Heart right ventricle (tissue), 16 donors: ENCODE measurements around the gene AP2B1. TPM values are rescaled to one million over a fixed set of nuclear protein-coding genes. Genes with fewer than 3 reads are reported as not detected.

ENCODE experiments used
- ATAC-seq, 8 donors: fragments of 200-7000 bp; cut with Tn5 transposase; one replicate each; pipeline ENCODE4 v1.9.1; 2020; ENCODE audit warnings: mild to moderate bottlenecking in 8 of 8, moderate library complexity in 8 of 8, moderate number of reproducible peaks in 1 of 8
- DNase-seq, 2 donors: peaks; one replicate each; pipeline ENCODE4 v3.0.0-alpha.2; 2020
- H3K27ac ChIP-seq, 10 donors: fragments of 200-600 bp; sonication (generic) in 2 of 10; one replicate each; pipeline versions ENCODE4 v1.5.0 to v1.8.0; 2020 to 2022; ENCODE audit warnings: mild to moderate bottlenecking in 3 of 10
- H3K27me3 ChIP-seq, 7 donors: fragments of 200-600 bp; one replicate each; pipeline ENCODE4 v1.8.0; 2021 to 2022; ENCODE audit warnings: mild to moderate bottlenecking in 2 of 7
- H3K36me3 ChIP-seq, 9 donors: fragments of 200-600 bp; sonication (generic) in 1 of 9; one replicate each; pipeline versions ENCODE4 v1.5.0 to v1.8.0; 2020 to 2022; ENCODE audit warnings: mild to moderate bottlenecking in 2 of 9
- H3K4me1 ChIP-seq, 9 donors: fragments of 200-600 bp; sonication (generic) in 1 of 9; one replicate each; pipeline versions ENCODE4 v1.5.0 to v1.8.0; 2020 to 2022; ENCODE audit warnings: mild to moderate bottlenecking in 4 of 9
- H3K4me3 ChIP-seq, 10 donors: fragments of 200-600 bp; sonication (generic) in 2 of 10; one replicate each; pipeline versions ENCODE4 v1.5.0 to v1.8.0; 2020 to 2022; ENCODE audit warnings: mild to moderate bottlenecking in 7 of 10, moderate library complexity in 2 of 10
- H3K9me3 ChIP-seq, 11 donors: fragments of 200-600 bp in 10 of 11; sonication (generic) in 2 of 11; one replicate each; pipeline versions ENCODE4 v1.5.0 to v1.8.0; 2013 to 2022; ENCODE audit warnings: mild to moderate bottlenecking in 2 of 11, control low read depth in 1 of 11, moderate library complexity in 1 of 11
- WGBS, 2 donors: extraction: QIAGEN DNeasy Blood & Tissue Kit; methylation state at CpG; one replicate each; pipeline ENCODE4 v1.1.7; 2013; ENCODE audit warnings: inconsistent platforms in 1 of 2; 5-methylcytosine and 5-hydroxymethylcytosine counted together
- intact Hi-C, 10 donors: fragments of 100-400 bp; cut with DNase I; formaldehyde crosslinking; loops; one replicate each; pipeline versions ENCODE4 v1.11.1 to v1.14.2; 2022
- polyA plus RNA-seq, 2 donors: library from polyadenylated mRNA; stranded (reverse); fragments of 200-250 nt; gene quantifications; one replicate each; pipeline ENCODE4 v1.2.3, GENCODE V29; 2013
- total RNA-seq, 10 donors: library from RNA; stranded (reverse); fragmentation: NEBNext Ultra II Directional in 3 of 10; extraction: Animal tissue kit (Norgen Biotek cat#: 25700) in 3 of 10; gene quantifications; one replicate each; pipeline versions ENCODE4 v1.2.1 to v1.2.4, GENCODE V29; 2021 to 2023
- TF ChIP-seq, protein P1 (sequence below), 9 donors: fragments of 200-600 bp; sonication (generic) in 2 of 9; IDR thresholded peaks; one replicate each; pipeline versions ENCODE4 v1.5.0 to v1.8.0; 2021 to 2022; ENCODE audit warnings: antibody characterized with exemption in 9 of 9, mild to moderate bottlenecking in 5 of 9, moderate library complexity in 1 of 9
- donor health status: Arrhythmogenic right ventricular cardiomyopathy.
- donor health status: ischemic (EF 13 %, LVEDD 7.1; RV severe dilation, severe dysfunction).
- donor health status: healthy with polysubstance abuse.
- donor health status: DM: no; HTN: yes; CAD: no.
- donor health status: DM: no; HTN: no; CAD: no.
- donor health status: ischemic (EF 25% LVEDD 6.9; RV normal size, moderate dysfunction).
- donor health status: ischemic (EF 25% LVEDD 5.7; RV mildly dilated, moderate dysfunction).
- donor health status: healthy.
- donor health status: DM: yes; HTN: yes; CAD: no.
- donor health status: Ischemic cardiomyopathy.
- donor health status: ischemic (EF 35%, LVEDD 5.7; RV mildly dilated, moderate dysfunction).
- donor health status: nonischemic (EF 11% LVEDD 7.7; RV severe dilation, severe dysfunction).
- donor health status: DM: yes; HTN: yes; CAD: no.
- donor health status: PGD.
- donor health status: ischemic (EF 29% LVEDD 5.4; RV normal size, mild dysfunction).
- donor health status: nonischemic (EF 23%, LVEDD 6.1; RV moderate dilation, normal function).

Gene AP2B1
- total and polyA plus RNA-seq, 12 donors, result 20.0 to 173 (median 129) TPM

DNA sequence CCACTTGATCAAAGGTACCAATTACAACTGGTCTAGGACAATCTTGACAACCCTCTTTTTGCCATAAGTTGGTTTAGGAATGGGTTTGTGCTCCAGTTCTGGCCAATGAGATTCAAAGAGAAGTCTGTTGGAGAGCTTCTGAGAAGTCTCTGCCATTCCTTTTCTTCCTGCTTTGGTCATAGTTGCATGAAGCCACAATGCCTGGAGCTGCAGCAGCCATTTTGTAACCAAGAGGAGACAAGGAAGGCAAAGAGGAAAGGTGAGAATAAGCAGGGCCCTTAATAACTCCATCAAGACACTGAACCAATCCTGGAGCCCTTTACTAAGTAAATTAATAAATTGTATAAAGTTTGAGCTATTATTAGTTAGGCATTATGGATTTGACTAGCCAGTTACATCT is 170.1 kb downstream of the AP2B1 start:
- DNase-seq (no peak), ATAC-seq (no peak)
- Histone ChIP-seq H3K4me3 (no peak overlapping the region), H3K27me3 (peaks cover 0 to 11% (median 0%) of the 10 kb centered on the region in 7 donors), H3K9me3 (no peaks in the 10 kb centered on the region), H3K27ac (no peak overlapping the region), H3K4me1 (peaks cover 0 to 10% (median 3%) of the 10 kb centered on the region in 9 donors), H3K36me3 (no peaks in the 10 kb centered on the region)
- TF ChIP-seq, protein P1, sequence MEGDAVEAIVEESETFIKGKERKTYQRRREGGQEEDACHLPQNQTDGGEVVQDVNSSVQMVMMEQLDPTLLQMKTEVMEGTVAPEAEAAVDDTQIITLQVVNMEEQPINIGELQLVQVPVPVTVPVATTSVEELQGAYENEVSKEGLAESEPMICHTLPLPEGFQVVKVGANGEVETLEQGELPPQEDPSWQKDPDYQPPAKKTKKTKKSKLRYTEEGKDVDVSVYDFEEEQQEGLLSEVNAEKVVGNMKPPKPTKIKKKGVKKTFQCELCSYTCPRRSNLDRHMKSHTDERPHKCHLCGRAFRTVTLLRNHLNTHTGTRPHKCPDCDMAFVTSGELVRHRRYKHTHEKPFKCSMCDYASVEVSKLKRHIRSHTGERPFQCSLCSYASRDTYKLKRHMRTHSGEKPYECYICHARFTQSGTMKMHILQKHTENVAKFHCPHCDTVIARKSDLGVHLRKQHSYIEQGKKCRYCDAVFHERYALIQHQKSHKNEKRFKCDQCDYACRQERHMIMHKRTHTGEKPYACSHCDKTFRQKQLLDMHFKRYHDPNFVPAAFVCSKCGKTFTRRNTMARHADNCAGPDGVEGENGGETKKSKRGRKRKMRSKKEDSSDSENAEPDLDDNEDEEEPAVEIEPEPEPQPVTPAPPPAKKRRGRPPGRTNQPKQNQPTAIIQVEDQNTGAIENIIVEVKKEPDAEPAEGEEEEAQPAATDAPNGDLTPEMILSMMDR (IDR thresholded peaks at IDR 0.05), result no peak
- intact Hi-C loops, result no loop called here

DNA sequence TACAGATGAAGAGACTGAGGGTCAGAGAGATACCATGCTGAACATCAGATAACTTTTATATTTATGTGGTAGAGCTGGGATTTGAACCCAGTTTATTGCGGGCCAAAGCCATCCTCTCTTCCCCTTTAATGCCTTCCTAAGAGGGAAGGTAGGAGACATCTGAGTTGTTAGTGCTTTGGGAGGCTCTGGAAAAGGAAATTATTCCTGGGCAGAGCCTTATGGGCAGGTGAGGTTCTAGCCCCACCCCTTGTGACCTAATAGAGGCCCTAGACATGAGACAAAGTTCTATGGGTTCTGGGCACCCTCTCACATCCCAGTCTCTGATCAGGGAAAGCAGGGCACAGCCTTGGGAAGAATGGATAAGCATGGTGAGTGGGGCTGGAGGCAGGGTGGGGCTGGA is 173.5 kb downstream of the AP2B1 start, which contains the start of gene C17orf50:
Gene C17orf50, plus strand, starts transcription at position 301 of the 400 bp plus-strand sequence. Its CDS starts 55 bp downstream, at position 356.
- Histone ChIP-seq H3K9me3 (no peaks in the 10 kb centered on the region), H3K27ac (no peak within 1 kb of the TSS), H3K4me1 (peaks cover 2 to 18% (median 8%) of the 10 kb centered on the region in 9 donors), H3K36me3 (no peaks in the 10 kb centered on the region), H3K4me3 (no peak within 1 kb of the TSS), H3K27me3 (peaks cover 0 to 10% (median 0%) of the 10 kb centered on the region in 7 donors)
- TF ChIP-seq, protein P1 (IDR thresholded peaks at IDR 0.05), result no peak
- 73 to 100% methylated on average over 1 of the region's 1 CpG for WGBS, 2 donors
- no peak for DNase-seq
- ATAC-seq, result no peak
- intact Hi-C loops, result loop anchor here in 1 of 10 donors (10.0 kb wide), 1 partner anchor 586 kb away; no protein-coding TSS in a partner anchor

DNA sequence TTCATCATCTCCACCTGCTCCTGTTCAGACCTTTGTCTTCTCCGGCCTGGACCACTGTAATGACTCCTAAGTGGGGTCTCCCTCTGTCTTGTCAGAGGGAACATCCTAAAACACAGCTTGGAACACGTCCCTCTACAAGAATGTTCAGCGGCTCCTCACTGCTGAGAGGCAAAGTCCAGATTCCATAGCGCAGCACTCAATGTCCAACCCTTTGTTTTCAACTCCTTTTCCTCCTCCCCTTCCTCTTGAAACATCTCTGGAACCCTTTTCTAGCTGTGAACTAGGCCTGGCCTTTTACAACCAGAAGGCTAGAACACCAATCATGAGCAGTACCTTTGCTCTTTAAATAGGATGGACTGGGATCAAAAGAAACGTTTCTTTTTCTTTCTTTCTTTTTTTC is 174.5 kb downstream of the AP2B1 start:
- intact Hi-C loops, result loop anchor here in 1 of 10 donors (10.0 kb wide), 1 partner anchor 587 kb away; no protein-coding TSS in a partner anchor
- Histone ChIP-seq H3K27ac (no peak overlapping the region), H3K27me3 (peaks cover 0 to 10% (median 0%) of the 10 kb centered on the region in 7 donors), H3K4me1 (peaks cover 2 to 19% (median 8%) of the 10 kb centered on the region in 9 donors), H3K4me3 (no peak overlapping the region), H3K36me3 (no peaks in the 10 kb centered on the region), H3K9me3 (no peaks in the 10 kb centered on the region)
- DNase-seq (no peak), ATAC-seq (no peak)
- WGBS, 2 donors, result 84 to 92% methylated on average over 5 of the region's 5 CpGs
- TF ChIP-seq, protein P1 (IDR thresholded peaks at IDR 0.05), result no peak

DNA sequence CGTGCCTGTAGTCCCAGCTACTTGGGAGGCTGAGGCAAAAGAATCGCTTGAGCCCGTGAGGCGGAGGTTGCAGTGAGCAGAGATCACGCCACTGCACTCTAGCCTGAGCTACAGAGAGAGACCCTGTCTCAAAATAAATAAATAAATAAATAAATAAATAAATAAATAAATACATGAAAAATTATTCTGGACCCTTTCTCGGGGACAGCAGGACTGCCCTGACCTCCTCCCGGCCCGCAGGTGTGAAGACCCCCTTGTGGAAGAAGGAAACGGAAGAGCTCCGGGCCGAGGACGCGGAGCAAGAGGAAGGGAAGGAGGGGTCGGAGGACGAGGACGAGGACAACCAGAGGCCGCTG is 176.6 kb downstream of the AP2B1 start:
- intact Hi-C loops, result loop anchor here in 8 of 10 donors (1.0 to 10.0 kb wide), 3 partner anchors 41 to 589 kb away; no protein-coding TSS in a partner anchor
- Histone ChIP-seq H3K9me3 (no peaks in the 10 kb centered on the region), H3K27me3 (peaks cover 0 to 10% (median 0%) of the 10 kb centered on the region in 7 donors), H3K27ac (peak overlapping the region in 2 of 10 donors; percentile 41 to 44), H3K4me1 (peaks cover 2 to 28% (median 8%) of the 10 kb centered on the region in 9 donors), H3K36me3 (no peaks in the 10 kb centered on the region), H3K4me3 (peak overlapping the region in 9 of 10 donors; percentile 34 to 62 (median 60))
- ATAC-seq, result no peak
- TF ChIP-seq, protein P1 (IDR thresholded peaks at IDR 0.05), result no peak
- 34 to 37% methylated on average over 17 of the region's 17 CpGs for WGBS, 2 donors
- no peak for DNase-seq
